Cardiac muscle cell (in vitro differentiated cells and primary cell): ENCODE results near the gene OXTR. TPM values are rescaled to one million over a fixed set of nuclear protein-coding genes. Genes with fewer than 3 reads are reported as not detected.

Experiments used
- DNase-seq, 2 donors: peaks; one replicate each; pipeline versions ENCODE4 v3.0.0 to v3.0.0-alpha.2; 2010 to 2017; ENCODE audit warnings: low read depth in 1 of 2, low spot score in 1 of 2
- H3K27ac ChIP-seq: fragments of 200-600 bp; sonication (generic); 2 replicates; pipeline ENCODE4 v1.5.1; 2016
- H3K27me3 ChIP-seq: fragments of 200-600 bp; sonication (generic); 2 replicates; pipeline ENCODE4 v1.6.0; 2016; ENCODE audit warnings: control low read depth
- H3K36me3 ChIP-seq: fragments of 200-600 bp; sonication (generic); 2 replicates; pipeline ENCODE4 v1.5.1; 2016; ENCODE audit warnings: control low read depth
- H3K4me1 ChIP-seq: fragments of 200-600 bp; sonication (generic); 2 replicates; pipeline ENCODE4 v1.8.1; 2017; ENCODE audit warnings: low read depth, mild to moderate bottlenecking, mixed run types
- H3K4me3 ChIP-seq: fragments of 200-600 bp; sonication (generic); 2 replicates; pipeline ENCODE4 v1.5.1; 2016; ENCODE audit warnings: mild to moderate bottlenecking
- H3K9me3 ChIP-seq: fragments of 200-600 bp; sonication (generic); 2 replicates; pipeline ENCODE4 v1.5.1; 2017; ENCODE audit warnings: low read depth, mild to moderate bottlenecking, control low read depth
- polyA plus RNA-seq: library from polyadenylated mRNA; unstranded; fragments of >200 nt; fragmentation: Nextera tagmentation; extraction: Ambion mirVana; gene quantifications from 2 replicates; pipeline ENCODE4 v1.2.1, GENCODE V29; 2016
- total RNA-seq: library from RNA; depleted of rRNA; stranded (reverse); fragments of >200 nt; gene quantifications from 2 replicates; pipeline ENCODE4 v1.2.3, GENCODE V29; 2016
- TF ChIP-seq, protein P1 (sequence below): IDR thresholded peaks from 2 replicates; pipeline ENCODE4 v1.5.1; 2012; ENCODE audit warnings: low read depth, mild to moderate bottlenecking, low read length

OXTR gene
- total and polyA plus RNA-seq, 2 experiments from 2014 or later: 0.64 to 1.9 TPM

- TF ChIP-seq, protein P1, sequence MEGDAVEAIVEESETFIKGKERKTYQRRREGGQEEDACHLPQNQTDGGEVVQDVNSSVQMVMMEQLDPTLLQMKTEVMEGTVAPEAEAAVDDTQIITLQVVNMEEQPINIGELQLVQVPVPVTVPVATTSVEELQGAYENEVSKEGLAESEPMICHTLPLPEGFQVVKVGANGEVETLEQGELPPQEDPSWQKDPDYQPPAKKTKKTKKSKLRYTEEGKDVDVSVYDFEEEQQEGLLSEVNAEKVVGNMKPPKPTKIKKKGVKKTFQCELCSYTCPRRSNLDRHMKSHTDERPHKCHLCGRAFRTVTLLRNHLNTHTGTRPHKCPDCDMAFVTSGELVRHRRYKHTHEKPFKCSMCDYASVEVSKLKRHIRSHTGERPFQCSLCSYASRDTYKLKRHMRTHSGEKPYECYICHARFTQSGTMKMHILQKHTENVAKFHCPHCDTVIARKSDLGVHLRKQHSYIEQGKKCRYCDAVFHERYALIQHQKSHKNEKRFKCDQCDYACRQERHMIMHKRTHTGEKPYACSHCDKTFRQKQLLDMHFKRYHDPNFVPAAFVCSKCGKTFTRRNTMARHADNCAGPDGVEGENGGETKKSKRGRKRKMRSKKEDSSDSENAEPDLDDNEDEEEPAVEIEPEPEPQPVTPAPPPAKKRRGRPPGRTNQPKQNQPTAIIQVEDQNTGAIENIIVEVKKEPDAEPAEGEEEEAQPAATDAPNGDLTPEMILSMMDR: no peak
- Histone ChIP-seq H3K4me3 (no peak overlapping the region), H3K9me3 (no peaks in the 10 kb centered on the region), H3K36me3 (no peaks in the 10 kb centered on the region), H3K4me1 (no peaks in the 10 kb centered on the region), H3K27ac (no peak overlapping the region), H3K27me3 (no peaks in the 10 kb centered on the region)
- no peak for DNase-seq
Observed at GRCh38 chr3:8805774-8806173, 36.4 kb upstream of the OXTR start.

GRCh38 chr3:8802256-8802655 is 32.8 kb upstream of the OXTR start:
- no peak overlapping the region for H3K27ac ChIP-seq
- no peak for DNase-seq
- H3K27me3 ChIP-seq: no peaks in the 10 kb centered on the region
- no peaks in the 10 kb centered on the region for H3K4me1 ChIP-seq
- H3K36me3 ChIP-seq: no peaks in the 10 kb centered on the region
- TF ChIP-seq, protein P1: no peak
- no peak overlapping the region for H3K4me3 ChIP-seq
- no peaks in the 10 kb centered on the region for H3K9me3 ChIP-seq

DNA sequence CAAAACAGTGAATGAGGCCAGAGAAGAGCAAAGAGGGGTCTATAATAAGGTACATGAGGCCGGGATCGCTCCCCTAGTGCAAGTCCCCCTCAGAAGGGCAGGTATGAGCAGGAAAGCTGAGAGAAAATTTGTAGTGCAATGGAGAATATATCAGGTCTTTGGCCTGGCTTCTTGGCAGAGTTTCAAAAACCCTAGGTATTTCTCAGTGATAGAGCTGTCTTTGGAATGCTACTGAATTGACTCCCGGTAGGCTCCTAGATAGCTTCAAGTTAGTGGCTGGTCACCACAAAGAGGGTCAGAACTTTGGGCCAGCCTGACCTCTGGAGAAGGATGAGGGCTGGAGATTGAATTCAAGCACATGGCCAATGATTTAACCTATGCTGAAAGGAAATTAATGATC is 30.6 kb upstream of the OXTR start:
- TF ChIP-seq, protein P1: no peak
- DNase-seq: peak in 1 of 2 donors; percentile 22

GRCh38 chr3:8794247-8794646 is 24.8 kb upstream of the OXTR start:
- no peaks in the 10 kb centered on the region for H3K36me3 ChIP-seq
- H3K27me3 ChIP-seq: no peaks in the 10 kb centered on the region
- no peak overlapping the region for H3K27ac ChIP-seq
- H3K9me3 ChIP-seq: no peaks in the 10 kb centered on the region
- no peak overlapping the region for H3K4me3 ChIP-seq
- peaks cover 4% of the 10 kb centered on the region for H3K4me1 ChIP-seq
- TF ChIP-seq, protein P1: no peak
- DNase-seq: no peak

More for the DNA sequence above, 30.6 kb upstream of the OXTR start:
- Histone ChIP-seq H3K27me3 (no peaks in the 10 kb centered on the region), H3K4me1 (no peaks in the 10 kb centered on the region), H3K4me3 (no peak overlapping the region), H3K27ac (no peak overlapping the region), H3K9me3 (no peaks in the 10 kb centered on the region), H3K36me3 (no peaks in the 10 kb centered on the region)

- DNase-seq: peak in 1 of 2 donors; percentile 20
- Histone ChIP-seq H3K27ac (no peak overlapping the region), H3K36me3 (no peaks in the 10 kb centered on the region), H3K4me3 (no peak overlapping the region), H3K4me1 (peaks cover 4% of the 10 kb centered on the region), H3K27me3 (no peaks in the 10 kb centered on the region), H3K9me3 (no peaks in the 10 kb centered on the region)
- TF ChIP-seq, protein P1: no peak
Observed at GRCh38 chr3:8793242-8793641, 23.8 kb upstream of the OXTR start.

DNA sequence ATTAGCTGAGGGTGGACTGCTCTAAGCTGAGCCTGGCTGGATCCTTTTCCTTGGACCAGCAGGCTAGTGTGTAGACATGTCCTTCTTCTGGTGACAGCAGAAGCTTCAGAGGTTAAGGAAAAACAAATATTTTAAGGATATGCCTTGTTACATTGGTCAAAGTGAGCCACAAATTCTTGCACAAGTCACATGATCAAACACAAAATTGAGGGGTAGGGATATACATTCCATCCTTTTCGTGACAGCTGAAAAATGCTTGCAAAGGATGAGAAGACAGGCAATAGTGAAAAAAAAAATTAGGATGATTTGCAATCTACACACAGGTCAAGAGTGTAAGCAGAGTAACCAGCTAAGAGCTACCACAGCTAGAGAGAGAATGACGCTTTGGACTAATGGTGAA is 21.1 kb upstream of the OXTR start:
- H3K4me1 ChIP-seq: peaks cover 4% of the 10 kb centered on the region
- no peak for DNase-seq
- H3K27me3 ChIP-seq: no peaks in the 10 kb centered on the region
- no peak overlapping the region for H3K27ac ChIP-seq
- H3K36me3 ChIP-seq: no peaks in the 10 kb centered on the region
- TF ChIP-seq, protein P1: no peak
- no peaks in the 10 kb centered on the region for H3K9me3 ChIP-seq
- no peak overlapping the region for H3K4me3 ChIP-seq
